D721Med (cell line): ENCODE data around the gene RABGGTA.

Source experiments
- DNase-seq: peaks from one replicate; pipeline ENCODE4 v3.0.0; 2011; ENCODE audit warnings: low spot score; ENCODE audit not compliant: insufficient read length
- FAIRE-seq: peaks from 2 replicates; lab custom pipeline; 2011; peaks lifted over from hg19 to GRCh38; lab: Jason Lieb, UNC
- TF ChIP-seq, protein P1 (sequence below): IDR thresholded peaks from 2 replicates; pipeline ENCODE4 v1.5.1; 2012; ENCODE audit warnings: mild to moderate bottlenecking, control low read depth; ENCODE audit not compliant: insufficient read depth; ENCODE audit errors: missing control alignments

RABGGTA gene

DNA sequence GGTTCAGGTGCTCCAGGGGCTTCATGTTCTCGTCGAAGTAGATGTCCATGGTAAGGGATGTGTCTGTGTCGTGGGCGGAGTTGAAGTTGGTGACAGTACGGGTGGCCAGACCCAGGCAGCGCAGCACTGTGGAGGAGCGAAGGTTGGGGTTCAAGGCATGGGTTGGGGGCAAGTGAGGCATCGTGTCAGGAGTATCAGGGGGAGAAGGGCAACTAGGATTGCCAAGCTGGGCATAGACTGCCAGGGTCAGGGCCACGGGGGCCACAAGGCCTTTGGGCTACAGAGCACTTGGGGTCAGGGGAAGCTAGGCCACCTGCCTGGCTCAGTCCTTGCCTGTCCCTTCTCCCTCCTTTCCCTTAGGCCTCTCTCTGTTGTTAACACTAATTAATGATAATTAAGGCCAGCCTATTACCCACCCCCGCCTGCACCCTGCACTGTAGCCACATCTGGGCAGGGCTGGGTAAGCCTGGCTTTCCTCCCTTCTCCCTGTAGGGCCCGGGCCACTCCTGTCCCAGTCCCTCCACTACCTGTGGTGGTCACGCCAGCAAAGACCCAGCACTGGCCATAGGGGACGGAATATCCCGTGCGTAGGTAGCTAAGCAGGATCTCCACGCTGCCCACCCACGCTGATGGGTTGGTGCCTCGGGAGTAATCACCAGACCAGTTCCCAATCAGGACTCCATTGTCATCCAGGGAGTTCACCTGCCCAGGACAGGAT, 12.7 kb downstream of the RABGGTA start:
- FAIRE-seq (no peak), DNase-seq (no peak)
- TF ChIP-seq, protein P1, sequence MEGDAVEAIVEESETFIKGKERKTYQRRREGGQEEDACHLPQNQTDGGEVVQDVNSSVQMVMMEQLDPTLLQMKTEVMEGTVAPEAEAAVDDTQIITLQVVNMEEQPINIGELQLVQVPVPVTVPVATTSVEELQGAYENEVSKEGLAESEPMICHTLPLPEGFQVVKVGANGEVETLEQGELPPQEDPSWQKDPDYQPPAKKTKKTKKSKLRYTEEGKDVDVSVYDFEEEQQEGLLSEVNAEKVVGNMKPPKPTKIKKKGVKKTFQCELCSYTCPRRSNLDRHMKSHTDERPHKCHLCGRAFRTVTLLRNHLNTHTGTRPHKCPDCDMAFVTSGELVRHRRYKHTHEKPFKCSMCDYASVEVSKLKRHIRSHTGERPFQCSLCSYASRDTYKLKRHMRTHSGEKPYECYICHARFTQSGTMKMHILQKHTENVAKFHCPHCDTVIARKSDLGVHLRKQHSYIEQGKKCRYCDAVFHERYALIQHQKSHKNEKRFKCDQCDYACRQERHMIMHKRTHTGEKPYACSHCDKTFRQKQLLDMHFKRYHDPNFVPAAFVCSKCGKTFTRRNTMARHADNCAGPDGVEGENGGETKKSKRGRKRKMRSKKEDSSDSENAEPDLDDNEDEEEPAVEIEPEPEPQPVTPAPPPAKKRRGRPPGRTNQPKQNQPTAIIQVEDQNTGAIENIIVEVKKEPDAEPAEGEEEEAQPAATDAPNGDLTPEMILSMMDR = no peak

DNA sequence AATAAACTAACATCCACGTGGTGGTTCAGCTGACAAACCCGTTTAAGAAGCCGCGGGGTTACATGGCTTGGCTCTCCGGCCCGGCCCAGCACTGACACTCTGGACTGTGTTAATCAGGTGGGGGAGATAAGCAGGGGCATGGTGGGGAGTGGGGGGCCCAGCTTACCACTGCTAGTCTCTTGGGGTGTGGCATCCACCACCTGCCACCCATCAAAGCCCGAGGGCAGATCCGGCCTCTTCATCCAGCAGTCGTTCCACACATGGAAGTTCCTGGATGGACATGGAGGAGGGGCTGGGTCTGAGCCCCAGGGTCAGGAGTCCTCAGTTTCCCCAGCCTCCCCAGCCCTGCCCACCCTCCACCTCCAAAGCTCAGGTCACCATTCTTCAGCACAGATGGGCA, 13.3 kb downstream of the RABGGTA start:
- FAIRE-seq = no peak

DNA sequence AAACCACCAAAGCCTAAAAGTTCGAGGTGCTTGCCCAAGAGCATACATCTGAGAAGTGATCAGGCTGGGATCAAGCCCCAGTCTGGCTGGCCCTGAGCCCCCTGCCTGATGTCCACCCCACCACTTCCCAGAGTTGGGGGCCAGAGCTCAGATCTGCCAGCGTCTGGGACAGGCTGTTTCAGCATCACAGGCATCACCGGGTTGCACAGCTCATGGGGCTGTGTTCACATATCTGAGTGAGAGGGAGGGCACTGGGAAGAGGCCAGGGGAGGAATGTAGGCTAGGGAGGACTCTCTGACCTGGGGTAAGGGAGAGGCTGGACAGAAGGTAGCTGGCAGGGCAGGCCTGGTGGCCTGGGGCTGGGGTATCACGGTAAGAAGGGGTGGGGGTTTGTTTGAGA, 14.4 kb downstream of the RABGGTA start:
- FAIRE-seq (no peak), DNase-seq (no peak)
- TF ChIP-seq, protein P1 = no peak

More for the DNA sequence above, 13.3 kb downstream of the RABGGTA start:
- TF ChIP-seq, protein P1 = no peak
- no peak for DNase-seq

DNA sequence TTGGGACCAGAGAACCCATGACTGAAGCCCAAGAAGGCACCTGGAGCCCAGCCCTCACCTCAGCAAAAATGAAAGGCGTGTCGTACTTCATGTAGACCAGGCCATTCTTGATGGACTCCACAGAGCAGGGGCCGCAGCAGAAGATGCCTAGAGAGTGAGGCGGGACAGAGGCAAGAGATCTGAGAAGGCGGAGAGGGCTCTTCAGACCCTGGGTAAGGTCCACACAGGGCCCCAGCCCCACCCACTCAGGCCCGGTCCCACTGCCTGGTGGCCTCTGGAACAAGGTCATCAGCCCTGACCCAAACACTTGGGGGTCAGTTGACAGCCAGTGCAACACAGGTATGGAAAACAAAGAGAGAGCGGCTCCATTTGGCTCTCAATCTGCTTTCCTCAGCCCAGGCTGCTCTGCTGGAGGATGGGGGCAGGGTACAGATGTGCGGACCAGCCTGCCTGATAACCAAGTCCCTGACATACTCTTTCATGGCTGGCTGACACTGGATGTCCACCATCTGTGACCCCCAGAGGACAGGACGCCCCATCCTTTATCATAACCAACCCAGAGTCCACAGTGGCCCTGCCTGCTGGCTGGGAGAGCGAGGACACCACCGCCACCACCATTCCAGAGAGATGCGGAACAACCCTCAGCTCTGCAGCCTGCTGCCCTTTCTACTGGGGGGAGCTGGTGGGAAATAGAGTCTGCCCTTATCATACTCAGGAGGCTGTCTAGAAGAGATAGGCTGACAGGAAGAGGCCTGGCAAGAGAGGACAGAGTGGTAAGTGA, 15.3 kb downstream of the RABGGTA start:
- TF ChIP-seq, protein P1 = no peak
- DNase-seq (no peak), FAIRE-seq (no peak)

DNA sequence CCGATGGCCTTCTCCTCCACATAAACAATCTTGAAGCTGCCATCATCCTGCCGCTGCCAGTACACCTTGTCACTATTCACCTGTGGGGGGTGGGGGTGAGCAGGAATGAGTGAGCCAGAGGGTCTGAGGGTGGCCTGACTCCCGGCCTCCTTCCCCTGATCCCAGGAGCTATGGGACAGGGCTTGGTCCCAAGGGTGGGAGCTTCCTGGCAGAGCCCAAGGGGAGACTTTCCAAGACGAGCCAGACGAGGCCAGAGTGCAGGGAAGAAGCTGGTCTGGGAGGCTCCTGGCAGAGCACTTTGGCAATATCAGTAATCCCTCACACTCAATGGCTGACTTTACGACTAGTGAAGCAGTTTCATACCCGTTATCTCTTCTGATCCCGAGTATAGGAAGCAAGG, 16.0 kb downstream of the RABGGTA start:
- FAIRE-seq (no peak), DNase-seq (no peak)
- TF ChIP-seq, protein P1 = no peak

DNA sequence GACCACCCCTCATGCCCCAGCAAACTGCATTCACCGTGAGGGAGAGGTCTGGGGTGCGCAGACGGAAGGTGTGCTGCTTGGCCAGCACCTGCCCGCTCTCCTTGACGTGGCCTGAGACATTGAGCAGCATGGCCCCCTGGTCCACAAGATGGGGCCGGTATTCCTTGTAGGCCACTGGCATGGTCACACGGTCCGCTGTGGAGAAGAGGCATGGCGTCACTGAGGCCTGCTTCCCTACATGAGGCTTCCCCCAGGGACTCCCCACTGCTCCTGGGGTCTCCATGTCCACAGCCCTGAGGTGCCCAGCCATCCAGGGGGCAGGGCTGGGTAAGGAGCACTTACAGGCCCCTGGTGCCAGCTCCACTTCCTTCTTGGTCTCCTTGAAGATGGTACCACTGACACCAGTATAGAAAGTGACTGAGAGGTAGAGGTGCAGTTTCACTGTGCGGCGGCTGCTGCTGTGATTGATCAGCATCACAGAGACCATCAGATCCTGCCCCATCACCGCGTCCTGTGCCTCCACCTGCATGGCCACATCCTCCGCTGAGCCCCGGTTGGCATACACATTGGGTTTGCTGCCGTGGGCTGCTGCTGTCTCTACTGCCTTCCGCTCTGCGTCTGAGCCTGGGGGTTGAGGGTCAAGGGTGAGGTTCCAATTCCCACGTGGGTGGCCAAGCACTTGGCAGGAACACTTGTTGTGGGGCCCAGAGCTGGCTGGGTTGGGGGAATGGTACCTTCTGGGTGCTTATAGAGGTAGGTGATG, 16.6 kb downstream of the RABGGTA start:
- FAIRE-seq (no peak), DNase-seq (no peak)
- TF ChIP-seq, protein P1 = no peak
